Neural progenitor cell (in vitro differentiated cells): ENCODE data around the gene KCNMB2.

Experiments used
- CTCF ChIP-seq: fragments of 200-600 bp; sonication (generic); IDR thresholded peaks from 2 replicates; pipeline ENCODE4 v1.5.1; 2017; ENCODE audit warnings: antibody characterized with exemption, mild to moderate bottlenecking
- EZH2 ChIP-seq: fragments of 200-600 bp; sonication (generic); IDR thresholded peaks from 2 replicates; pipeline ENCODE4 v1.6.1; 2017; ENCODE audit warnings: antibody characterized with exemption, mild to moderate bottlenecking, moderate library complexity
- EZH2phosphoT487 ChIP-seq: fragments of 200-600 bp; sonication (generic); IDR thresholded peaks from 2 replicates; pipeline ENCODE4 v1.6.1; 2017; ENCODE audit warnings: antibody characterized with exemption

- TF ChIP-seq CTCF (no peak), EZH2phosphoT487 (no peak), EZH2 (no peak)
Observed at GRCh38 chr3:178699364-178699763, 163.1 kb downstream of the KCNMB2 start.
